ENCODE measurements around the gene RAP1A.
"Not testable (repeated sequence)": the region's sequence is repeated elsewhere in the genome, so short reads cannot be mapped to it uniquely, and the experiment has no call there.

The RAP1A gene

DNA sequence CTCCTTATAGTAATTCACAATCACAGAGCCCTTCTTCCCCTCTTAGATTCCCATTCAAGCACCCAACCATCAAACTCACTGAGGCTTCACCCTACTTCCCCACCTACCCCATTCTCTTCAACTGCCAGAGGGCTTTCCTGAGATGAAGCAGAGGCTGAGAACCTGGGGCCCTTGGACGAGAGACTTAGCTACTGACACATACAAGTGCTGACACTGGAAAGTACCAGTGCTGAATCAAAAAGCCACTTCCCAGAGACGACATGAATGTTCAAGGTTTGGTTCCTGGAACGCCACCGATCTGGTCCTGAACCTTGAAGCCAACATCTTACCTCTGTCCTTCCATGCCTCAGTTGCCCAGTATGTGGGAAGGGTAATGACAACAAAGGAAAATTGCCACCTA is 16.6 kb upstream of the RAP1A start:
- in situ Hi-C loops (cut with MboI; ENCODE audit: low sequenced_read_pairs, unreplicated experiment) = loop anchor here (25.0 kb wide), 1 partner anchor 391 kb away; the partner anchor contains the start of gene DENND2D
- TF ChIP-seq, protein P1, sequence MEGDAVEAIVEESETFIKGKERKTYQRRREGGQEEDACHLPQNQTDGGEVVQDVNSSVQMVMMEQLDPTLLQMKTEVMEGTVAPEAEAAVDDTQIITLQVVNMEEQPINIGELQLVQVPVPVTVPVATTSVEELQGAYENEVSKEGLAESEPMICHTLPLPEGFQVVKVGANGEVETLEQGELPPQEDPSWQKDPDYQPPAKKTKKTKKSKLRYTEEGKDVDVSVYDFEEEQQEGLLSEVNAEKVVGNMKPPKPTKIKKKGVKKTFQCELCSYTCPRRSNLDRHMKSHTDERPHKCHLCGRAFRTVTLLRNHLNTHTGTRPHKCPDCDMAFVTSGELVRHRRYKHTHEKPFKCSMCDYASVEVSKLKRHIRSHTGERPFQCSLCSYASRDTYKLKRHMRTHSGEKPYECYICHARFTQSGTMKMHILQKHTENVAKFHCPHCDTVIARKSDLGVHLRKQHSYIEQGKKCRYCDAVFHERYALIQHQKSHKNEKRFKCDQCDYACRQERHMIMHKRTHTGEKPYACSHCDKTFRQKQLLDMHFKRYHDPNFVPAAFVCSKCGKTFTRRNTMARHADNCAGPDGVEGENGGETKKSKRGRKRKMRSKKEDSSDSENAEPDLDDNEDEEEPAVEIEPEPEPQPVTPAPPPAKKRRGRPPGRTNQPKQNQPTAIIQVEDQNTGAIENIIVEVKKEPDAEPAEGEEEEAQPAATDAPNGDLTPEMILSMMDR (IDR thresholded peaks at IDR 0.05; ENCODE audit: borderline replicate concordance, control extremely low read depth, extremely low read depth, insufficient read depth, missing control alignments) = no peak
- no peak for DNase-seq (ENCODE audit: low spot score)

GRCh38 chr1:111603979-111604378 is 15.6 kb upstream of the RAP1A start:
- TF ChIP-seq, protein P1 (IDR thresholded peaks at IDR 0.05; ENCODE audit: borderline replicate concordance, control extremely low read depth, extremely low read depth, insufficient read depth, missing control alignments) = no peak
- no peak for DNase-seq (ENCODE audit: low spot score)
- in situ Hi-C loops (cut with MboI; ENCODE audit: low sequenced_read_pairs, unreplicated experiment) = loop anchor here (25.0 kb wide), 1 partner anchor 392 kb away; the partner anchor contains the start of gene DENND2D

GRCh38 chr1:111604931-111605330 is 14.7 kb upstream of the RAP1A start:
- in situ Hi-C loops (cut with MboI; ENCODE audit: low sequenced_read_pairs, unreplicated experiment) = loop anchor here (25.0 kb wide), 1 partner anchor 393 kb away; the partner anchor contains the start of gene DENND2D
- TF ChIP-seq, protein P1 (IDR thresholded peaks at IDR 0.05; ENCODE audit: borderline replicate concordance, control extremely low read depth, extremely low read depth, insufficient read depth, missing control alignments) = no peak
- DNase-seq (ENCODE audit: low spot score) = no peak

- TF ChIP-seq, protein P1 (IDR thresholded peaks at IDR 0.05; ENCODE audit: borderline replicate concordance, control extremely low read depth, extremely low read depth, insufficient read depth, missing control alignments) = no peak
- DNase-seq (ENCODE audit: low spot score) = no peak
- in situ Hi-C loops (cut with MboI; ENCODE audit: low sequenced_read_pairs, unreplicated experiment) = loop anchor here (25.0 kb wide), 1 partner anchor 393 kb away; the partner anchor contains the start of gene DENND2D
These were observed 14.0 kb upstream of the RAP1A start for GRCh38 chr1:111605576-111605975.

DNA sequence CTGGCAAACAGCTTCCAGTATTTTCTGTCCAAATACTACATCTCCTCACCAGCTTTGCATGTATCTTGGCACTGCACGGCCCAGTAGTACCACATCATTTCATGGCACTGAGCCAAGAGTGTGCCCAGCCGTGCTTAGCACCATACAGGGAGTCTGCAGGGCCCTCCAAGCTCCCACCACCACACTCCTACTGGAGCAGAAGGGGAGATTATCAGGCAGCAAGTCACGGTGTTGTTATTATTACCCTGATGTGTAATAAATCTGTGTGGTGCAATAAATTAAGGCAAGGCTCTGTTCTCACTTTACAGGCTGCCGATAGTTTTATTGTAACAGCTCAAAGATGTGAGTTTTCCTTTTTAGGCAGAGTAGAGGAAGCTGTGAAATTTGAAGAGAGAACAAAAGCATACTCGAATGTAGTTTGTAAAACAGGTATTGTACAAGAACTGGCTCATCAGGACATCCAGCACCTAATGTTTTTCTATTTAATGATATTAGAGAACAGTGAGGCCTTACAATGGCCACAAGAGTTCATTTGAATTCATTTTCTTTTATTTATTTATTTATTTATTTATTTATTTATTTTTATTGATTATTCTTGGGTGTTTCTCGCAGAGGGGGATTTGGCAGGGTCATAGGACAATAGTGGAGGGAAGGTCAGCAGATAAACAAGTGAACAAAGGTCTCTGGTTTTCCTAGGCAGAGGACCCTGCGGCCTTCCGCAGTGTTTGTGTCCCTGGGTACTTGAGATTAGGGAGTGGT is 13.0 kb upstream of the RAP1A start:
- in situ Hi-C loops (cut with MboI; ENCODE audit: low sequenced_read_pairs, unreplicated experiment) = loop anchor here (25.0 kb wide), 1 partner anchor 394 kb away; the partner anchor contains the start of gene DENND2D
- DNase-seq (ENCODE audit: low spot score) = not testable (repeated sequence)

- in situ Hi-C loops (cut with MboI; ENCODE audit: low sequenced_read_pairs, unreplicated experiment) = loop anchor here (25.0 kb wide), 1 partner anchor 396 kb away; the partner anchor contains the start of gene DENND2D
- not testable (repeated sequence) for DNase-seq (ENCODE audit: low spot score)
These were observed 11.1 kb upstream of the RAP1A start for GRCh38 chr1:111608528-111608927.

- in situ Hi-C loops (cut with MboI; ENCODE audit: low sequenced_read_pairs, unreplicated experiment) = loop anchor here (25.0 kb wide), 1 partner anchor 400 kb away; the partner anchor contains the start of gene DENND2D
- no peak for DNase-seq (ENCODE audit: low spot score)
- TF ChIP-seq, protein P1 (IDR thresholded peaks at IDR 0.05; ENCODE audit: borderline replicate concordance, control extremely low read depth, extremely low read depth, insufficient read depth, missing control alignments) = no peak
These were observed 7.6 kb upstream of the RAP1A start for GRCh38 chr1:111611986-111612385.

All from GM13976 (cell line).